Cardiac fibroblast (primary cell): ENCODE results near the gene RPL22L1.
"Not testable (repeated sequence)": the region's sequence is repeated elsewhere in the genome, so short reads cannot be mapped to it uniquely, and the experiment has no call there.

ENCODE experiments used
- DNase-seq, 2 donors: peaks; one replicate each; pipeline versions ENCODE4 v3.0.0 to v3.0.0-alpha.2; 2010; ENCODE audit warnings: low read depth in 2 of 2
- H3K4me3 ChIP-seq, 2 donors: replicated peaks in 1 of 2; 1 replicate in 1 of 2; 2 replicates in 1 of 2; pipeline ENCODE4 v1.5.1; 2011; ENCODE audit warnings: low read depth in 2 of 2, low read length in 2 of 2, mild to moderate bottlenecking in 2 of 2, moderate library complexity in 1 of 2
- TF ChIP-seq, protein P1 (sequence below): IDR thresholded peaks from one replicate; pipeline ENCODE4 v1.5.1; 2011; ENCODE audit warnings: low read depth, mild to moderate bottlenecking, low read length, inconsistent platforms

The RPL22L1 gene

DNA sequence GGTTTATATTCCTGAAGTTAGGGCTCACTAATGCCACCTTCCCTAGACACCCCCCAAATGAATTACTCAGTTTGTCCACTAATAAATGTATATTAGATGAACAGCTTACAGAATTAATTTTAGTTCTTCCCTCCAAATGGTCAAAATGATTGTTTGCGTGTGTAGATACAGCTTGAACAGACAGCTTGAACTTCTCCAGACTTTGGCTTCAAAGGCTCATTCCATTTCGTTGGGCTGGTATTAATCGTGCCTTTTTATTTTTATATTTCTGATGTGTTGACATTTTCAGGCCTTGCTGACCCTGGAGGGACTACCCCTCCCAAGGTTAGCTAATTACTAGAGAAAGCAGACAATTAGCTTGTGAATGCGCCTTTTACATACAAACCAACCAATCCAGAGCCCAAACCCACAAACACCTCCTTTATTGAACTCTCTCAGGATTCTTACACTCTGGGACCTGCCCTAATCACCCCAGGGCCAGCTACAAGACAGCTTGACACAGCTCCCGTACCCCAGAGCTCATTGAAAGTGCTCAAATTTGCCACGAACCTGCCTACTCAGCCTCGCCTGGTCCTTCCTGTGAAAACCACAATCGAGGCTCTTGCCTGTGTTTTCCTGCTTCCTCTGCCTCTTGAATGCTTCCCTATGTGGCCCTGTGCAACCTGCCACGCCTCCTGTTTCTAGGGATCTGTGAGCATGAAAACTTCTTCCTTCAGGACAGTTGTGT lies 40.3 kb downstream of the RPL22L1 start:
- no peak overlapping the region for H3K4me3 ChIP-seq
- no peak for DNase-seq
- TF ChIP-seq, protein P1, sequence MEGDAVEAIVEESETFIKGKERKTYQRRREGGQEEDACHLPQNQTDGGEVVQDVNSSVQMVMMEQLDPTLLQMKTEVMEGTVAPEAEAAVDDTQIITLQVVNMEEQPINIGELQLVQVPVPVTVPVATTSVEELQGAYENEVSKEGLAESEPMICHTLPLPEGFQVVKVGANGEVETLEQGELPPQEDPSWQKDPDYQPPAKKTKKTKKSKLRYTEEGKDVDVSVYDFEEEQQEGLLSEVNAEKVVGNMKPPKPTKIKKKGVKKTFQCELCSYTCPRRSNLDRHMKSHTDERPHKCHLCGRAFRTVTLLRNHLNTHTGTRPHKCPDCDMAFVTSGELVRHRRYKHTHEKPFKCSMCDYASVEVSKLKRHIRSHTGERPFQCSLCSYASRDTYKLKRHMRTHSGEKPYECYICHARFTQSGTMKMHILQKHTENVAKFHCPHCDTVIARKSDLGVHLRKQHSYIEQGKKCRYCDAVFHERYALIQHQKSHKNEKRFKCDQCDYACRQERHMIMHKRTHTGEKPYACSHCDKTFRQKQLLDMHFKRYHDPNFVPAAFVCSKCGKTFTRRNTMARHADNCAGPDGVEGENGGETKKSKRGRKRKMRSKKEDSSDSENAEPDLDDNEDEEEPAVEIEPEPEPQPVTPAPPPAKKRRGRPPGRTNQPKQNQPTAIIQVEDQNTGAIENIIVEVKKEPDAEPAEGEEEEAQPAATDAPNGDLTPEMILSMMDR: no peak

DNA sequence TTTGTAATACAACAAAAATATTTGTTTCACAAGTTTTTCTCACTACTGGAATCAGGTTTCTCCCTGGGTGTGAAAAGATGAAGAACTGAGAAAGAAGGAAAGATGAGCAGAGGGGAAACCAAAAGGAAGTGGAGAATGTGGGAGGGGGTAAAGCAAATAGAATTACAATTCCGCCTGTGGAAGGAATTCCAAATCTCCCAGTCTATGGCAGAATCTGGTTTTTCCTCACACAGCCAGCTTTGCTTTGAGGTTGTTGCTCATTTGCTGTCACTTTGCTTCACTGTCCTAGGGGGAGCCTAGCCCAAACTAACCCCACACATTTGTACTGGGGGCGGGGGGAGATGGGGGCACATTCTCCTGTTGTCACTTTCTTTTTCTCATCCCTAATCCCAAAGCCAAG lies 43.9 kb downstream of the RPL22L1 start:
- H3K4me3 ChIP-seq: no peak overlapping the region
- no peak for DNase-seq
- TF ChIP-seq, protein P1: no peak

DNA sequence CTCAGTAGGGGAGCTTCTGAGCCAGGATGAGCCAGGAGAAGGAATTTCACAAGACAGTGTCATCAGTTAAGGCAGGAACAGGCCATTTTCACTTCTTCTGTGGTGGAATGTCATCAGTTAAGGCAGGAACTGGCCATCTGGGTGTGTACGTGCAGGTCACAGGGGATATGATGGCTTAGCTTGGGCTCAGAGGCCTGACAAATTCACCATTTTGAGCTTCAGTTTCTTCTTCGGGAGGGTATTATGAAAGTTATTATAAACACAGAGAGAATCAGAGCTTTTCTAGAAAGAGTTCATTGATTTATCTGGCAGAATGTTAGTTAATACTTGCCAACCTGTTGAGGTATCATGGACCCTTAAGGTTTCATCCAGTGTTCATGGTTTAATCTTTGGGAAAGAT lies 46.4 kb downstream of the RPL22L1 start:
- not testable (repeated sequence) for DNase-seq, H3K4me3 ChIP-seq

DNA sequence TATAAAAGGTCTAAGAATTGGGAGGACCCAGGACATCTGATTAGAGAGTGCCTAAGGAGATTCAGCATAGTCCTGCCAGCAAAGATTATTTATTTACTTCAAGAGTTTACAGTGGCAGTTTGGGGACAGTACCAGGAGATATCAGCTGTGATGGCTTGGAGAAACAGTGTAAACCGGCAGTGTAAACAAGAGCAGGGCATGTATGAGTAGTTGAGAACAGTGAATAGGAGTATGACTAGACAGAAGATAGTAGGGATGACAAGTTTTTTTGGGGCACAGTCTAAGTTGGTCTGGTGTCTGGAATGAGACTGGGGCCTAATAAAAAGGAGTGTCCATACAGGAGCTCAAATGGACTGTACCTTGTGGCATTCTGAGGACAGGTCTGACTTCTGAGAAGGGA lies 51.7 kb downstream of the RPL22L1 start:
- H3K4me3 ChIP-seq, DNase-seq: not testable (repeated sequence)

DNA sequence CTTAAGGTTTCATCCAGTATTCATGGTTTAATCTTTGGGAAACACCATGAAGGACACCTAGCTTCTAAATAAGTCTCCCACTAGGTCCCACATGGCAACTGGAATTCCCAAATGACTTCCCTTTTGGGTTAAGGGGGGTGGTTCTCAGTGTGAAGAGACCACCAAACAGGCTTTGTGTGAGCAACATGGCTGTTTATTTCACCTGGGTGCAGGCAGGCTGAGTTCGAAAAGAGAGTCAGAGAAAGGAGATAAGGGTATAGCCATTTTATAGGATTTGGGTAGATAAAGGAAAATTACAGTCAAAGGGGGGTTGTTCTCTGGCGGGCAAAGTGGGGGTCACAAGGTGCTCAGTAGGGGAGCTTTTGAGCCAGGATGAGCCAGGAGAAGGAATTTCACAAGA lies 52.5 kb downstream of the RPL22L1 start:
- DNase-seq, H3K4me3 ChIP-seq: not testable (repeated sequence)

DNA sequence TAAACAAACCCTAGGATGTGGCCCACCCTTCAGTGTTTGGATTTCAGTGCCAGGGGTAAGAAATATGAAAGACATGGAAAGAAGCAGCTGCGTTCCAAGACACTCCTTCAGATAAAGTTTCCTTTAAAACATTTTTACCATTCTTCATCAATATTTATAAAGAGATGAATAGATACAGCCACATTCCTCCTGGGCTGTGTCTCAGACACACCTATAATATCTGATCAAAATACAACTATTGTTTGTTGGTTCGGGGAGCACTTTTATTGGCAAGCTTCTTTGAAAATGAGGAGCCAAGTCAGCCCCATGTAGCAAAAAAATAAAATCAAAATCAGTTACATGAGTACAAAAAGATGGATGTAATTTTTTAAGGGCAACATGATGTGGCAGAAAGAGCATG lies 53.2 kb downstream of the RPL22L1 start:
- no peak for DNase-seq
- no peak overlapping the region for H3K4me3 ChIP-seq
- TF ChIP-seq, protein P1: no peak

DNA sequence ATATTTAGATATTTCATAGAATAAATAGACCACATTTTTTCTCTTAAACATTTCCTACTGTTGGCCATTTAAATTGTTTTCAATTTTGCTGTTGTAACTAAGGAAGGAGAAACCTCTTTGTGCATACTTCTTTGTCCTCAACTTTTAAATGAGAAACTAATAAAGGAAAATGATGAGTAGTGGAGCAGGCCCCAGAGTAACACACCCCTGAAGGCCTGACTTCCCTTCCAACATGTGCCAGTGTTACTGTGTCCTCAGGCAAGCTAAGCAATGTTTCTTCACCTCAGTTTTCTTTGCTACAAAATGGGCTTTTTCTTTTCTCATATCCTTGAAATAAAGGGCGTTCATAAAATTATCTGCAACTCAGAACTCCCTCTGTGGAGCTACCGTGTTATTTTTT lies 53.7 kb downstream of the RPL22L1 start:
- H3K4me3 ChIP-seq: no peak overlapping the region
- TF ChIP-seq, protein P1: no peak
- no peak for DNase-seq

DNA sequence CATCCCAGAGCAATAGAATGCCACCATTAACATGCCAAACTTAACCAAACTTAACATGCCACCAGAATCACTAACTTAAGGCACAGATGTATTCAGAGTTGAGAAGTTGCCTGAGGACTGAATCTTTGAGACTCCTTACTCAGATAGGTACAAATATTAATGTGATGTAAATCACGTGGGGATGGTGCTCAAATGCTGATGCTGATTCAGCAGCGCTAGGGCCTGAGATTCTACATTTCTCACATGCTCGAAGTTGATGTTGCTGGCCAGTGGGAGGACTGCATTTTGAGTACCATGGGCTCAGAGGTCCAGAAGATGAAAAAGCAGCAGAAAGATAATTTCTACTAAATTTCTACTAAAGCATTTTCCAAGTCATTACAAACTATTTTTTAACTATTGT lies 54.1 kb downstream of the RPL22L1 start:
- TF ChIP-seq, protein P1: no peak
- H3K4me3 ChIP-seq: no peak overlapping the region
- no peak for DNase-seq
